Myometrial cell (primary cell): ENCODE data around the gene TMEM54. TPM values are rescaled to one million over a fixed set of nuclear protein-coding genes. Genes with fewer than 3 reads are reported as not detected.

Source experiments
- total RNA-seq: library from RNA; depleted of rRNA; stranded (reverse); fragments of >200 nt; gene quantifications from 2 replicates; pipeline ENCODE4 v1.2.3, GENCODE V29; 2015

The TMEM54 gene, protein sequence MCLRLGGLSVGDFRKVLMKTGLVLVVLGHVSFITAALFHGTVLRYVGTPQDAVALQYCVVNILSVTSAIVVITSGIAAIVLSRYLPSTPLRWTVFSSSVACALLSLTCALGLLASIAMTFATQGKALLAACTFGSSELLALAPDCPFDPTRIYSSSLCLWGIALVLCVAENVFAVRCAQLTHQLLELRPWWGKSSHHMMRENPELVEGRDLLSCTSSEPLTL
- total RNA-seq, result 95.9 and 125 TPM in 2 replicates

DNA sequence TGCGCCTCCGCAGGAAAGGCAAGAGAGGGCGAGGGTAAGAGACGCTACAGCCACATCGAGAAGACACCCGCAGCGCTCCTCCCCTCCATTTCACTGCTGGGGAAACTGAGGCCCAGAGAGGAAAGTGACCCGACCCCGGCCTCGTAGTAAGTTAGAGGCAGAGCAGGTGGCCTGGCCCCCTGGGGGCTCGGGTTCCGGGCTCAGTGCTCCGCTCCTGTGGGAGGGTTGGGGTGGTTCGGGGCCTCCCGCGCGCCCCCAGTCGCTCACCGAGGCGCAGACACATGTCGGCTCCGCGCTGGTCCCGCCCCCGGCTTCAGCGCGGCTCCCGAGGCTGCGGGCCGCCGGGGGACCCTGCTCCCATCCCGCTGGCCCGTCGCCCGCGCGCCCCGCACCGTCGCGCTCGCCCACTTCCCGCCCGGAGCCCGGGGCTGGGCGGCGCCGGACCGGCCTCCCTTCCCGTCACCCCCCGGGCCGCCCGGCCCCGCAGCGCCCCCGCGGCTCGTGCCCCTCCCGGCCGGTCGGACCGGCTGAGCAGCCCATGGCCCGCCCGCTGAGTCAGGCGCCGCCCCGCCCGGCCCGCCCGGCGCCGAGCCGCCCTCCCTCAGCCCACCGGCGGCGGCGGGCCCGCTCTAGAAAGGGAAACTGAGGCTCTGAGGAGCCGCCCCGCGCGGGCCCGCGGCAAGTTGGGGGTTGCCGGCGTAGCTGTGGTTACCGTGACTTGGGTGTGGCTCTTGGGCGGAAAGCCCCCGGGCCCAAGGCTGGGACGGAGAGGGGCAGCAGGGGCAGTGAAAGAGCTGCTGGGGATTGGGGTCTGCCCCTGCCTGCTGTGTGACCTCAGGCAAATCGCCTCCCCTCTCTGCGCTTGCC, at the start of gene TMEM54:
Gene TMEM54 (minus strand): TSS at position 434 of the 867 bp plus-strand sequence. CDS start 151 bp downstream, at position 283.

DNA sequence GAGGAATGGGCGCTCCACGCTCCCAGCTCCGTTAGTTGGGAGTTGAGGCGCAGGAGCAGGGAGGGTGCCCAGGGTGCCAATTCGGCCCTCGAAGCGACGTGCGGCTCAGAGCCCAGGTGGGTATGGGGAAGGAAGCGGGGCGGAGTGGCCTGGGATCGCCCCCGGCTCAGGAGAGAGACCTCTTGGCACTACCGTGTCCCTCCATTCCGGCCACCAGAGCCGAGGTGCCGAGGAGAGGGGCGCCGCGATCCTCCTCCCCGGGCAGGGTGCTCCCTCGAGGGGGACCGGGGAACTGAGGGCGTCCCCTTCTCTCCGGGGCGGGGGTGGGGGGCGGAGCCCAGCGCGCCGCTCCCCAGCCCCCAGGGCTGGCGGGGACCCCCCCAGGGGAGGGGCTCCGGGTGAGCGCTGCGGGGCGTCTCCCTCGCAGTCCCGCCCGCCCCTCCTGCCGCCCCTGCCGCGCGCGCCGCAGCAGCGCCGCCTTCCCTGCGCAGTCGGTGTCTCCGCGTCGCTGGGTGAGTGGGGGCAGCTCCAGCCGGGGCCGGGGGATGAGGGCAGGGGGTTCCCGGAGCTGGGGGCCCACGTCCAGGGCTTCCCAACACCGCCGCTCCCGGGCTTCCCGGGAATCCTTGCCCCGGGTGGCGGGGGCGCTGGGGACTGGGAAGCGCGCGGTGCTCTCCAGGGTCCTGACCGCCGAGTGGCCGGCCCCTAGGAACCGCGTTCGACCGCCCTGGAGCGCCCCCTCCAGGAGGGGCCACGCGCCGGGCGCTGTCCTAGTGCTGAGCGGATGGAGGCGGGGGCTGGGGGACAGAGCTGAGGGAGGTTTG, 15.0 kb downstream of the TMEM54 start, which contains the start of gene HPCA:
Gene HPCA (plus strand): TSS at position 488 of the 824 bp plus-strand sequence. CDS start 2,408 bp downstream, outside the sequence.

DNA sequence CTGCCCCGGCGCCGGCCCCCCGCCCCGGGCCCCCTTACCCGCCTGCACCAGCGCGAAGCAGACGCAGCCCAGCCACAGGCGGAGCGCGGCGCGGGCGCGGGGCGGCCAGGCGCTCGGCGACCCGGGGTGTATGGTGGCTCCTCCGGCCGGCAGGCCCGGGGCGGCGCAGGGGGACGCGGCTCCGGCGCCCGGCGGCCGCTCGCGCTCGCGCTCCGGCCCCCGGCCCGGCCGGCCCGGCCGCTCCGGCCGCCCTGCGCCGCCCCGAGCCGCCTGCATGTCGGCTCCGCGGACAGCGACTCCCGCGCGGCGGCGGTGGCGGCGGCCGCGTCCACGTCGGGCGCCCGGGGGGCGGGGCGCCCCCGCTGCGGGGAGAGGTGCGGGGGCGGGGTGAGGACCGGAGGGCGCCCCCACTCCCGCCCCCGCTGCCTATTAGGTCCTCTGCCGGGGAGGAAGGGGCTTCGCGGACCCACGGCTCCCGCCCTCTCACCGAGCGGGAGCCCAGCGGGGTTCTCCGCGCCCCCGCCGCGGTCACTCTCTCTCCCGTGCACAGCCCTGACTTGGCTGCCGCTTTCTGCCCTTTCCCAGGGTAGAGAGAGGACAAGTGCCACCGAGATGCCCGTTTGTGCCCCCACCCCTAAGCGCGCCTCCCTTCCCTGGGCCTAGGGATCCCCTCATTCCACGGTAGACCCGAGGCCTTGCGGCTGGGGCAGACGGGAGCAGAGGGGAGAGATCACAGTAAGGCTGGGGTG, 30.4 kb downstream of the TMEM54 start, which contains the start of gene FNDC5:
Gene FNDC5 (minus strand): TSS at position 298 of the 749 bp plus-strand sequence.

Other genes with a start within 250 kb of the TMEM54 start
- gene SYNC, start 198.6 kb downstream of the TMEM54 start, total RNA-seq, result 17.9 and 19.5 TPM in 2 replicates
- gene YARS1, start 84.0 kb downstream of the TMEM54 start, total RNA-seq, result 183 and 202 TPM in 2 replicates
- gene S100PBP, start 83.7 kb downstream of the TMEM54 start, total RNA-seq, result 17.0 and 25.3 TPM in 2 replicates
- 0.58 TPM in 1 of 2 replicates, not detected in the other for gene FNDC5, start 30.5 kb downstream of the TMEM54 start, total RNA-seq
- gene HPCA, start 14.9 kb downstream of the TMEM54 start, total RNA-seq, result 0.29 TPM in 1 of 2 replicates, not detected in the other
- 14.4 and 18.1 TPM in 2 replicates for gene RNF19B, start 63.4 kb upstream of the TMEM54 start, total RNA-seq
- gene AK2, start 135.5 kb upstream of the TMEM54 start, total RNA-seq, result 165 and 166 TPM in 2 replicates
- gene AZIN2, start 179.8 kb upstream of the TMEM54 start, total RNA-seq, result 6.3 and 17.0 TPM in 2 replicates